ENCODE data around the gene TJAP1.

The TJAP1 gene, protein sequence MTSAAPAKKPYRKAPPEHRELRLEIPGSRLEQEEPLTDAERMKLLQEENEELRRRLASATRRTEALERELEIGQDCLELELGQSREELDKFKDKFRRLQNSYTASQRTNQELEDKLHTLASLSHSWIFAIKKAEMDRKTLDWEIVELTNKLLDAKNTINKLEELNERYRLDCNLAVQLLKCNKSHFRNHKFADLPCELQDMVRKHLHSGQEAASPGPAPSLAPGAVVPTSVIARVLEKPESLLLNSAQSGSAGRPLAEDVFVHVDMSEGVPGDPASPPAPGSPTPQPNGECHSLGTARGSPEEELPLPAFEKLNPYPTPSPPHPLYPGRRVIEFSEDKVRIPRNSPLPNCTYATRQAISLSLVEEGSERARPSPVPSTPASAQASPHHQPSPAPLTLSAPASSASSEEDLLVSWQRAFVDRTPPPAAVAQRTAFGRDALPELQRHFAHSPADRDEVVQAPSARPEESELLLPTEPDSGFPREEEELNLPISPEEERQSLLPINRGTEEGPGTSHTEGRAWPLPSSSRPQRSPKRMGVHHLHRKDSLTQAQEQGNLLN

GRCh38 chr6:43477235-43478007, at the start of gene TJAP1:
Gene TJAP1 (plus strand): TSS chr6:43477570. CDS start chr6:43499002, 21,432 bp downstream.
- H3K36me3 ChIP-seq (ENCODE audit: control insufficient read depth, insufficient read depth, low read length, severe bottlenecking), result no peaks in the 10 kb centered on the region
- peak; percentile 96 for DNase-seq (ENCODE audit: low read depth)
- H3K9me3 ChIP-seq (ENCODE audit: control insufficient read depth, low read length), result no peaks in the 10 kb centered on the region
- no peaks in the 10 kb centered on the region for H3K27me3 ChIP-seq (replicated peaks; ENCODE audit: control insufficient read depth, insufficient read depth, low read length)
- H3K4me1 ChIP-seq (ENCODE audit: control insufficient read depth, insufficient read depth, low read length), result peaks cover 11% of the 10 kb centered on the region
- H3K9ac ChIP-seq (ENCODE audit: low read length), result peak within 1 kb of the TSS; percentile 89
- H3K4me3 ChIP-seq (ENCODE audit: low read length), result peak within 1 kb of the TSS; percentile 87

DNA sequence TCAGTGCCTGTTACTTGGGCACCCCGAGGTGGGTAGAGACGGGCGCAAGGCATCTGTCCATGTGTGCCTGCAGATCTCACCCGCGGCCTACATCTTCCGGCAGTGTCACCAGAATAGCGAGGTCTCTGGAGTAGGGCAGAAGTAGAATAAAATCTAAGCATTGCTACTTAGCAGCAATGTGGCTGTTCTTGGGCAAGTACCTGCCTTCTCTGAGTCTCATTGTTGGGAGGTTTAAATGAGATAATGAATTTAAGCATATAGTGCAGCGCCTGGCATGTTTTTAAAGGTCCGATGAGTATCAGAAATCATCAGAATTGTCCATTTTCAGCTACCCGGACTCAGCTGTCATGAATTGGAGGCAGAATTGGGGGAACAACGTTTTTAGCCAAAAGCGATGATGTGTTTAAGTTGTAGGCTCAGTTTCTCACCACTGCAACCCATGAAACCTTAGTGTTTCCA, 49.2 kb upstream of the TJAP1 start:
- Histone ChIP-seq H3K27me3 (replicated peaks; ENCODE audit: control insufficient read depth, insufficient read depth, low read length) (no peaks in the 10 kb centered on the region), H3K4me1 (ENCODE audit: control insufficient read depth, insufficient read depth, low read length) (peaks cover 14% of the 10 kb centered on the region), H3K9ac (ENCODE audit: low read length) (peak overlapping the region; percentile 97), H3K4me3 (ENCODE audit: low read length) (peak overlapping the region; percentile 97), H3K36me3 (ENCODE audit: control insufficient read depth, insufficient read depth, low read length, severe bottlenecking) (peaks cover 21% of the 10 kb centered on the region), H3K9me3 (ENCODE audit: control insufficient read depth, low read length) (no peaks in the 10 kb centered on the region)
- DNase-seq (ENCODE audit: low read depth), result no peak

DNA sequence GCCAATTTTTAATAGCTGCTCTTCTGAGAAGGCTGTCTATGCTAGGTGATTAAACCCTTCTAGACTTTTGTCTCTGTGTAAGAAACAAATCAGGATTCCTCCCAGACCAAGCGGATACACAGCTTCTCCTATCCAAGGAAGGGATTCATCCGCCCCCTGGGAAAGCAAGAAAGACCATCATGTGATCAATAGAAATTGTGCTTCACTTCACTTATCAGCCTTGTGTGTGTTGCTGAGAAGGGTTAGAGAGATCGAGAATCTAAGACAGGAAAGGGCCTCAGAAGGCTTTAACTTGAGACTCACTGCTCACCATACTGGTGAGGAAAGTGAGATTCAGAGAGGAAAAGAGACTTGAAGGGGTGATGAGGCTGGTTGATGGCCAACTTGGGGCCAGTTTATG, 48.5 kb upstream of the TJAP1 start:
- H3K9me3 ChIP-seq (ENCODE audit: control insufficient read depth, low read length), result no peaks in the 10 kb centered on the region
- H3K27me3 ChIP-seq (replicated peaks; ENCODE audit: control insufficient read depth, insufficient read depth, low read length), result no peaks in the 10 kb centered on the region
- DNase-seq (ENCODE audit: low read depth), result no peak
- peak overlapping the region; percentile 97 for H3K9ac ChIP-seq (ENCODE audit: low read length)
- H3K36me3 ChIP-seq (ENCODE audit: control insufficient read depth, insufficient read depth, low read length, severe bottlenecking), result peaks cover 26% of the 10 kb centered on the region
- peaks cover 14% of the 10 kb centered on the region for H3K4me1 ChIP-seq (ENCODE audit: control insufficient read depth, insufficient read depth, low read length)
- H3K4me3 ChIP-seq (ENCODE audit: low read length), result peak overlapping the region; percentile 97

- H3K4me3 ChIP-seq (ENCODE audit: low read length), result no peak overlapping the region
- H3K36me3 ChIP-seq (ENCODE audit: control insufficient read depth, insufficient read depth, low read length, severe bottlenecking), result peaks cover 32% of the 10 kb centered on the region
- H3K9ac ChIP-seq (ENCODE audit: low read length), result no peak overlapping the region
- DNase-seq (ENCODE audit: low read depth), result no peak
- no peaks in the 10 kb centered on the region for H3K9me3 ChIP-seq (ENCODE audit: control insufficient read depth, low read length)
- peaks cover 27% of the 10 kb centered on the region for H3K4me1 ChIP-seq (ENCODE audit: control insufficient read depth, insufficient read depth, low read length)
- H3K27me3 ChIP-seq (replicated peaks; ENCODE audit: control insufficient read depth, insufficient read depth, low read length), result no peaks in the 10 kb centered on the region
These were observed 45.1 kb upstream of the TJAP1 start for GRCh38 chr6:43432009-43432945.

DNA sequence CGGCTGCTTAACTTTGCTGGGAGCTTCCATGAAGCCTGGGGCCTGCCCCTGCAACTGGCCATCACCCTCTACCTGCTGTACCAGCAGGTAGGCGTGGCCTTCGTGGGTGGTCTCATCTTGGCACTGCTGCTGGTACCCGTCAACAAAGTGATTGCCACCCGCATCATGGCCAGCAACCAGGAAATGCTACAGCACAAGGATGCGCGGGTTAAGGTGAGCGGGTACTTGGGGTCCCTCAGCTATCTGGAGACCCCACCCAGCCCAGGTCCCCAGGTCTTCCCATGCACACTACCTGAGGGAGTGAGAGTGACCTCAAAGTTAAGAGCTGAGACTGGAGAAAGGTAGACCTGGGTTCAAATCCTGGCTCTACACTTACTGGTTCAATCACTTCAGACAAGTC, 44.2 kb upstream of the TJAP1 start:
- Histone ChIP-seq H3K4me3 (ENCODE audit: low read length) (no peak overlapping the region), H3K36me3 (ENCODE audit: control insufficient read depth, insufficient read depth, low read length, severe bottlenecking) (peaks cover 38% of the 10 kb centered on the region), H3K27me3 (replicated peaks; ENCODE audit: control insufficient read depth, insufficient read depth, low read length) (no peaks in the 10 kb centered on the region), H3K4me1 (ENCODE audit: control insufficient read depth, insufficient read depth, low read length) (peaks cover 34% of the 10 kb centered on the region), H3K9ac (ENCODE audit: low read length) (no peak overlapping the region), H3K9me3 (ENCODE audit: control insufficient read depth, low read length) (no peaks in the 10 kb centered on the region)
- DNase-seq (ENCODE audit: low read depth), result no peak

DNA sequence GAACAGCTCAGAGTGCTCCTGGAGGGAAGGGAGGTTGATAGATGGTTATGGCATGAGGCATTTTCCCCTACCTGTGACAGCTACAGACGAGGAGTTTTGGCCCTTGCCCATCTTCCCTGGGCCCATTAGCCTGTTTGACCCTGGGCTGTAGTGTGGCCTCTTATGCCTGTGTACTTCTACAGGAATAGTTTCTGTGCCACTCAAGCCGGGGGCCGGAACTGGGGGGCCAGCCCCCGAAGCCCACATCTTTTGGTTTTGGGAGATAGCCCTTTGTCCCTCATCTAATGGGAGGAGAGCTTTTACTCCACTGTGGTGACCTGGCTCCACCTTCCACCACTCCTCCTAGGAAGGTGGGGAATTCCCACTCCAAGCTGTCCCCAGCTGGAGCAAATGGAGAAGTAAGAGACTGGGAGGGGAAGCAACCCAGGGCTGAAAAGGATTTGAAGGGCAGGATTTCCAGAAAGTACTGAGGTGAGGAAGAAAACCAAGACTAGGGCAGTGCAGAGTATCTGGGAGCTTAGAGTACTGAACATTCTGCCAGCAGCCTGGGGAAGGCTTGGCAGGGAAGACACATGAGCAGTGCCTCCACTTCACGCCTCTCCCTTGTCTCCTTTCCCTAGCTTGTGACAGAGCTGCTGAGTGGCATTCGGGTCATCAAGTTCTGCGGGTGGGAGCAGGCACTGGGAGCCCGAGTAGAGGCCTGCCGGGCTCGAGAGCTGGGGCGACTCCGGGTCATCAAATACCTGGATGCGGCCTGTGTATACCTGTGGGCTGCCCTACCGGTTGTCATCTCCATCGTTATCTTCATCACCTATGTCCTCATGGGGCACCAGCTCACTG, 43.1 kb upstream of the TJAP1 start:
- no peak overlapping the region for H3K9ac ChIP-seq (ENCODE audit: low read length)
- peaks cover 24% of the 10 kb centered on the region for H3K4me1 ChIP-seq (ENCODE audit: control insufficient read depth, insufficient read depth, low read length)
- no peaks in the 10 kb centered on the region for H3K27me3 ChIP-seq (replicated peaks; ENCODE audit: control insufficient read depth, insufficient read depth, low read length)
- DNase-seq (ENCODE audit: low read depth), result no peak
- no peaks in the 10 kb centered on the region for H3K9me3 ChIP-seq (ENCODE audit: control insufficient read depth, low read length)
- no peak overlapping the region for H3K4me3 ChIP-seq (ENCODE audit: low read length)
- peaks cover 46% of the 10 kb centered on the region for H3K36me3 ChIP-seq (ENCODE audit: control insufficient read depth, insufficient read depth, low read length, severe bottlenecking)

DNA sequence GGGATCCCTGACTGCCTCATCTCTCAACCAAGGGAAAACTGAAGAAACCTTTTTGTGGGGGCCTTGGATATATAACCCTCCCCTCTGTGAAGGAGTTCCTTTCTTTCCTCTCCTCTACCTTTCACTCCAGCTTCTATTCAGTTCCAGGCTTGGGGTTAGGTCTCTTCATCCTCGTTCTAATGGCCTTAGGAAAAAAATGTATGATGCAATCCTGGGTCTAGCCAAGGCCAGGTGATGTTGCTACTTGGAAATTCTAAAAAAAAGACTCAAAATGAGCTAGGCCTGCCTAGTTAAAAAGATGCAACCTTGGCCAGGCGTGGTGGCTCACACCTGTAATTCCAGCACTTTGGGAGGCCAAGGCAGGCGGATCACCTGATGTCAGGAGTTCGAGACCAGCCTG, 42.4 kb upstream of the TJAP1 start:
- peaks cover 24% of the 10 kb centered on the region for H3K4me1 ChIP-seq (ENCODE audit: control insufficient read depth, insufficient read depth, low read length)
- no peaks in the 10 kb centered on the region for H3K9me3 ChIP-seq (ENCODE audit: control insufficient read depth, low read length)
- no peak overlapping the region for H3K4me3 ChIP-seq (ENCODE audit: low read length)
- H3K27me3 ChIP-seq (replicated peaks; ENCODE audit: control insufficient read depth, insufficient read depth, low read length), result no peaks in the 10 kb centered on the region
- H3K36me3 ChIP-seq (ENCODE audit: control insufficient read depth, insufficient read depth, low read length, severe bottlenecking), result peaks cover 46% of the 10 kb centered on the region
- no peak overlapping the region for H3K9ac ChIP-seq (ENCODE audit: low read length)
- DNase-seq (ENCODE audit: low read depth), result no peak

DNA sequence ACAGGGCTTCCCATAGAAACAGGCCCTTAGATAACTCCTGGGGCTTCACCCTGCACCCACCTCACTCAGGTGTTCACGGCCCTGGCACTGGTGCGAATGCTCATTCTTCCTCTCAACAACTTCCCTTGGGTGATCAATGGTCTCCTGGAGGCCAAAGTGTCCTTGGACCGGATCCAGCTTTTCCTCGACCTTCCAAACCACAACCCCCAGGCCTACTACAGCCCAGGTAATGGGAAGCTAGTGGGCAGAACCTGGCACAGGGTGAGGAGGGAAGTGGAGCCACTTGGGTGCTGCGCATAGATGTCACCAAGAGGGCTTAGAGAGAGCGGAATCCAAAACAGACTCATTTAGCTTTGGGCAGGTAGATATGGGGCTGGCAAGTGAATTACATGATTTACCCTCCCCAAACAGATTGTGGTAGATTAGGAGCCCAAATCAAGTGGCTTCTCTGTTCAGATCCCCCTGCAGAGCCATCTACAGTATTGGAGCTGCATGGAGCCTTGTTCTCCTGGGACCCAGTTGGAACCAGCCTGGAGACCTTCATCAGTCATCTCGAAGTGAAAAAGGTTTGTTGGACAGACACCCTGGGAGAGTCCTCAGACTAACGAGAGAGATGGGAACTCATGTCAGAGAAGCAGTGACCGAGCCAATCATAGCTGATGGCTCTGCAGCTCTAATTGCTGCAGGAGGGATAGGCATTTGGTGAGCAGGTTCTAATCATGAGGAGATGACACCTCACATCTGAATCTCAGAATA, 41.5 kb upstream of the TJAP1 start:
- DNase-seq (ENCODE audit: low read depth), result no peak
- peak overlapping the region; percentile 8 for H3K4me3 ChIP-seq (ENCODE audit: low read length)
- H3K9ac ChIP-seq (ENCODE audit: low read length), result no peak overlapping the region
- H3K27me3 ChIP-seq (replicated peaks; ENCODE audit: control insufficient read depth, insufficient read depth, low read length), result no peaks in the 10 kb centered on the region
- no peaks in the 10 kb centered on the region for H3K9me3 ChIP-seq (ENCODE audit: control insufficient read depth, low read length)
- H3K4me1 ChIP-seq (ENCODE audit: control insufficient read depth, insufficient read depth, low read length), result peaks cover 24% of the 10 kb centered on the region
- H3K36me3 ChIP-seq (ENCODE audit: control insufficient read depth, insufficient read depth, low read length, severe bottlenecking), result peaks cover 47% of the 10 kb centered on the region

GRCh38 chr6:43436577-43437282, 40.6 kb upstream of the TJAP1 start:
- Histone ChIP-seq H3K9ac (ENCODE audit: low read length) (peak overlapping the region; percentile 35), H3K9me3 (ENCODE audit: control insufficient read depth, low read length) (no peaks in the 10 kb centered on the region), H3K36me3 (ENCODE audit: control insufficient read depth, insufficient read depth, low read length, severe bottlenecking) (peaks cover 44% of the 10 kb centered on the region), H3K4me3 (ENCODE audit: low read length) (peak overlapping the region; percentile 8), H3K27me3 (replicated peaks; ENCODE audit: control insufficient read depth, insufficient read depth, low read length) (no peaks in the 10 kb centered on the region), H3K4me1 (ENCODE audit: control insufficient read depth, insufficient read depth, low read length) (peaks cover 24% of the 10 kb centered on the region)
- peak; percentile 78 for DNase-seq (ENCODE audit: low read depth)
